HUDEP-2 (cell line): ENCODE results near the gene GTPBP4.
A peak's percentile ranks its signal among the peaks of the same experiment; 100 is the strongest.
"Not testable (repeated sequence)": the region's sequence is repeated elsewhere in the genome, so short reads cannot be mapped to it uniquely, and the experiment has no call there.

Experiments
- DNase-seq, 76 experiments: peaks; one replicate each; lab custom pipeline; 2025; ENCODE audit not compliant: unreplicated experiment in 76 of 76; lab: John Stamatoyannopoulos, UW

GTPBP4 gene

DNA sequence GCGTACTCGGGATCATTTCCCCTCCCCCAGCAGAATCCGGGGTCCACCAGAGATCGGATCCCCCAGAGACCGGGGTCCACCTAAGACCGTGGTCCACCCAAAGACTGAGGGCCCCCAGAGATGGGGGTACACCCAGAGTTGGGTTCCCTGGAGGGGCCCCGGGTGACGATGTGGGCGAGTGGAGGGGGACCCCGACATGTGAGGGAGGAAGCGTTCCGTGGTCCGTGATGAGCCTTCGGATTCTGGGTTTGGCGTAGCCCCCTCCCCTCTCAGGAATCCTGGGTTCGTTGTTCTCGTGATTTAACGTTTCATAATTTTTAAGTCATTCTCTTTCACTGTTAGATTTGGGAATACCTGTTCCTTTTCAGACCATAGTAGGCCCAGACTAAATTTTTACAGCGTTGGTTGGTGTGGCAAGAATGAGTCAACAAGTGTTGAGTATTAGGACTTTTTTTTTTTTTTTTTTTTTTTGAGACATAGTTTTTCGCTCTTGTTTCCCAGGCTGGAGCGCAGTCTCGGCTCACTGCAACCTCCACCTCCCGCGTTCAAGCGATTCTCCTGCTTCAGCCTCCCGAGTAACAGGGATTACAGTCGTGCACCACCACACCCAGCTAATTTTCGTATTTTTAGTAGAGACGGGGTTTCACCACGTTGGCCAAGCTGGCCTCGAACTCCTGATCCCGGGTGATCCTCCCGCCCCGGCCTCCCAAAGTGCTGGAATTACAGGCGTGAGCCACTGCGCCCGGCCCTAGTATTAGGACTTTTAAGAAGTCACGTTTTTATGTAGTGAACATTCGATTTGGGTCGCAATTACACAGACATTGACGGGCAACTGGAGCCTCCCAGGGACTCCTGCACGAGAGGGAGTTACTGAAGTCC is 672 bp downstream of the GTPBP4 start:
- DNase-seq = peak in 2 of 76 experiments; percentile 15 to 46

GRCh38 chr10:990808-991207 is 2.6 kb downstream of the GTPBP4 start:
- DNase-seq = no peak

GRCh38 chr10:992467-992866 is 4.2 kb downstream of the GTPBP4 start:
- no peak for DNase-seq

GRCh38 chr10:992871-993270 is 4.6 kb downstream of the GTPBP4 start:
- DNase-seq = no peak

DNA sequence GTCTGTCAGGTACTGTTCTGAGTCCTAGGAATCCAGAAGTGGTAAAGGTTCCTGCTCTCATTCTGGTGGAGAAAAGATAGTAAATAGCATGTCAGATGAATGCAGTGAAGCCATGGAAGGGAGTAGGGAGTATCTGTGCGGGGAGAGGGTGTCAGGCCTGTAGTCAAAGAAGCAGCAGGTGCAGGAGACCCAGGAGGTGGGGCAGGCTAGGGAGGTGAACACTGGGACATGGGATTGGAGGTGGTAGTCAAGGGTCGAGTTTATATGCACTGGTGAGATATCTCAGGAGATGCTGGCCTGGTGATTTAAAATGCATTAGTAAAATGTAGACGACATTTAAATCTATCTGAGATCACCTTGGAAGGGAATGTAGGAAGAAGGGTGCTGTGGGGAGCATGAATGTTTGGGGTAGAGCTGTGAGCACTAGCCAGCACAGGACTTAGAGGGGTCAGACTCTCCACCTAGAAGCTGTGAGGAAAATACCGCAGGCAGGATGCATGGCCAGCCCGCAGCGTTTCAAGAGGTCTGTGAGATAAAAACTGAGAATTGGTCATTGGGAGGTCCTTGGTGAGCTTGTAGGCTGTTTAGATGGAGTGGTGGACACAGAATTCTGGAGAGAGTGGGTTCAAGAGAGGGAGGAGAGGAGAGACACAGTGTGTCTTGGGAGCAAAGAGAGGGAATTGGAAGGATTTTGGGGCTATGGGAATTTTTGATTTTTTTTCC is 6.8 kb downstream of the GTPBP4 start:
- no peak for DNase-seq

DNA sequence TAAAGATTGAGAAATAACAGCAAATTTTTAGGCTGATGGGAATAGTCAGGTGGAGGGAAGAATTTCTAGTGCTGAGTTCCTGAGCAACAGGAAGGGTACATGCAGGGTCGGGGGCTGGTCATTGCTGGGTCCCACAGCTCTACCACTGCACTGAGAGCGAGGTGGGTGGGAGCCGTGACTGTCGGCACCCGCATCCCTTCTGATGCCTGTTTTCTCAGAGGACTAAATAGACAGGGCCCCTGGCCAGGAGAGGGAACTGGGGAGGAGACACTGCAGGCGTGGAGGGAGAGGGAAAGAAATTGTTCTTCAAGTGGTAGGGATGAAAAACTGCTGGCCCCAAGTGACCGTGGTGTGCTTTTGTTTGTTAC is 7.3 kb downstream of the GTPBP4 start:
- no peak for DNase-seq

DNA sequence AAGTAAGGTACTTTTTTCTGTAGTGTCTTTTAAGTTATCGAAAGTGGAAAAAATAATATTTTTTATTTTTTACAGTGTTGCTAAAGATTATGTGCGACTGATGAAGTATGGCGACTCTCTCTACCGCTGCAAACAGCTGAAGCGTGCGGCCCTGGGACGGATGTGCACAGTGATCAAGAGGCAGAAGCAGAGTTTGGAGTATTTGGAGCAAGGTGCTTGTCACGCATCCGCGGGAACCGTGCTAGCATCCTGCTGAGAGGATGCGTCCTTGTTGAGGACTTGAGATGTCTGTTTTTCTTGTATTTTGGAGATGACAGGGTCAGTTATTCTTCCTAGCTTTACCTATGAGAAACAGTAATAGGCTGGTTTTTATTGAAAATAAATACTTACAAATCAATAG is 7.8 kb downstream of the GTPBP4 start:
- DNase-seq = no peak

DNA sequence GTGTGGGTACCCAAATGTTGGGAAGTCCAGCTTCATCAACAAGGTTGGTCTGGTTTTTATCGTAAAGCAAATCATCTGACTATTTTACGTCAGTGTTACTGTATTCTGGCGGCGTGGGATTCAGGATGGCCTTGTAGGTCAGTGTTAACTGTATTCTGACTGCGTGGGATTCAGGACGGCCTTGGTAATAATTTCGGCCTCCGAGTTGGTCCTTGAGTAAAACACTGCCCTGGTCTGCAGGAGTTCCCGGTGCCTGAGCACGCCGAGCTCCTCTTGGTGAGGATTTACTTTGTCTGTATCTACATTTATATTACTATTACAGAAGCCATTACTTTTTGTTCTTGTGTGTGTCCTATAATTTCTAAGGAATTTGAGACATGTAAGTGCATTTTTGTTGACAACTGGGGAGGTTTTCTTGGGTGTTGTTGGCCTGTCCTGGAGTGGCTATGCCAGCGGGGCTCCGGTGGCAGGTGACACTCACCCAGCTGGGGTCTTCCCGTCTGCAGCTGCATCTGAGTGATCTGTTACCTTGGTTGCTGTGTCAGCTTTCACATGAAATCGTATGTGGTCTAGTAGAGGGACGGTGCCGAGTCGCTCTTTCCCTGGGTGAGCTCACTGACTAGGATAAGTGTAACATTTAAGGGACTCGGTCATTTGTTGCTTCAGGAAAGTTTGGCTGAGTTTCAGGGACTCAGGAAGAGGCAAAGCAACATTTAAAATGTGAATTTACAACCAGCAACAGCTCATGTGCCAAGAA is 9.2 kb downstream of the GTPBP4 start:
- DNase-seq = no peak

DNA sequence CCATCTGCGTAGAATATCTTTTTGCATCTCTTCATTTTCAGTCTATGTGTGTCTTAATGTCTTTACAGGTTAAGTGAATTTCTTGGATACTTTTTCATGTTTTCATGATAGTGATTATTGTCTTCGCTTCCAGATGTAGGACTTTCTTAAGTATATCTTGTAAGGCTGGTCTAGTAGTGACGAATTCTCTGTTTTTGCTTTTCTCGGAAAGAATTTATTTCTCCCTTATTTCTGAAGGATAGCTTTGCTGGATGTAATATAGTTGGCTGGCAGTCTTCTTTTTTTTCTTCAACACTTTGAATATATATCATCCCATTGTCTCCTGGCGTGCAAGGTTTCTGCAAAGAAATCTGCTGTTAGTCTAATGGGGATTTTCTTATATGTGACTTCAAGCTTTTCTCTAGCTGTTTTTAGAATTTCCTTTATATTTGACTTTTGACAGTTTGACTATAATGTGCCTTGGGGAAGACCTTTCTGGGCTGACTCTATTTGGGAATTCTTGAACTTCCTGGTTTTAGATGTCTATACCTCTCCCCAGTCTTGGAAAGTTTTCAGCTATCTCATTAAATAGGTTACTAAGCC is 14.3 kb downstream of the GTPBP4 start:
- no peak for DNase-seq

GRCh38 chr10:1003884-1004670 is 15.8 kb downstream of the GTPBP4 start:
- DNase-seq = no peak

DNA sequence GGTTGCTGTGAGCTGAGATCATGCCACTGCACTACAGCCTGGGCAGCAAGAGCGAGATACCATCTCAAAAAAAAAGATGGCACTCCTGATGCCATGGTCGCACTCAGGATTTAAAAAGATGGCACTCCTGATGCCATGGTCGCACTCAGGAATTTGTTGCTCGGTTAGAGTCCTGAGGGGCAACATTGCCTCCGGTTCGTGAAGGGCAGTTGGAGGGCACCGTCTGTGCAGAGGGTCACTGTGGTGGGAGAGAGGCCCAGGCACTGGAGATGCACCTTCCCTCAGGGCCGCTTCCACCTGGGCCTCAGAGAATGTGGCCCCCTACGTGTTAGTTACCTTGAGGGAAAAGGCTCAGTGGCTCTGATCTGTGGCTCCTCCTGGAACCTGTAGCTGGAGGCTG is 18.3 kb downstream of the GTPBP4 start:
- DNase-seq = no peak

DNA sequence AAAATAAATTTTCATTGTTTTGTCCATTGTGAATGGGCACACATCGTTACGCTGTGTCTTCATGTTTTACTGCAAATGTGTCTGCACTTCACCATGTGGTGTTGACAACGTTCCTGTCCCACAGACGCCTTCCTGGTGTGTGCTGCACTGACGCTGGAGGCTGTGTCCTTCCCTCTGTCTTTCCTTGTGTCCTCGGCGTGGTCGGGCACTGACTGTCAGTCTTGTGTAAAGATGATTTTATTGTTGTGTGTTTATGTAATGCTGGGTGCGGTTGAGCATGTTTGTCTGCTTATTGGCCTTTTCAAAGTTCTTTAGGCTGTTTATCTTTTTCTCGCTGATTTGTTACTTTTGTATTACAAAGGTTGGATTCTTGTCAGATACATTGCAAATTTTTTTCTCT is 19.3 kb downstream of the GTPBP4 start:
- DNase-seq = no peak

GRCh38 chr10:1009071-1009494 is 20.8 kb downstream of the GTPBP4 start:
- DNase-seq = peak in 71 of 76 experiments; percentile 2 to 77 (median 39)

DNA sequence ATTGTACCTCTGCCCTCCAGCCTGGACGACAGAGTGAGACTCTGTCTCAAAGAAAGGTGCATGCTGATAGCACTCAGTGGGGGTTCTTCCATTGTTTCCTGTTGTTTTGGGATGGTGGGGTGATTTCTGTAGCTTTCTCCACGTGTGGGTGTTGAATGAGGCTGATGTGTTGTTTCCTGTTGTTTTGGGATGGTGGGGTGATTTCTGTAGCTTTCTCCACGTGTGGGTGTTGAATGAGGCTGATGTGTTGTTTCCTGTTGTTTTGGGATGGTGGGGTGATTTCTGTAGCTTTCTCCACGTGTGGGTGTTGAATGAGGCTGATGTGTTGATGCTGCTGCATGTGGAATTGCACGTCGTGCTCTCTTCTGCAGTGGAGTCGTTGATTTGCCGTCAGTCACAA is 21.7 kb downstream of the GTPBP4 start:
- not testable (repeated sequence) for DNase-seq

DNA sequence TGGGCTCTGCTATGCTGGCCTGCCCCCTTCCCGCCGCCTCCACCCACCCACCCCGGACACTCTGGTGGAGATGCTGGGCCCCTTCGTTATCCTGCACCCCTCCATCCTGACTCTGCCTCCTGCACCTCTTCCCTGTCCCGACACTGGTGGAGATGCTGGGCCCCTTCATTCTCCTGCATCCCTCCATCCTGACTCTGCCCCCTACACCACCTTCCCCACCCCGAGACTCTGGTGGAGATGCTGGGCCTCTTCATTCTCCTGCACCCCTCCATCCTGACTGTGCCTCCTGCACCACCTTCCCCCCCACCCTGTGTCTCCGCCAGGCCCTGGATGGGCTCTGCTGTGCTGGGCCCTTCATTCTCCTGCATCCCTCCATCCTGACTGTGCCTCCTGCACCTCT is 22.5 kb downstream of the GTPBP4 start:
- DNase-seq = no peak

GRCh38 chr10:1011696-1012095 is 23.5 kb downstream of the GTPBP4 start:
- DNase-seq = no peak

GRCh38 chr10:1015688-1016087 is 27.5 kb downstream of the GTPBP4 start:
- no peak for DNase-seq

DNA sequence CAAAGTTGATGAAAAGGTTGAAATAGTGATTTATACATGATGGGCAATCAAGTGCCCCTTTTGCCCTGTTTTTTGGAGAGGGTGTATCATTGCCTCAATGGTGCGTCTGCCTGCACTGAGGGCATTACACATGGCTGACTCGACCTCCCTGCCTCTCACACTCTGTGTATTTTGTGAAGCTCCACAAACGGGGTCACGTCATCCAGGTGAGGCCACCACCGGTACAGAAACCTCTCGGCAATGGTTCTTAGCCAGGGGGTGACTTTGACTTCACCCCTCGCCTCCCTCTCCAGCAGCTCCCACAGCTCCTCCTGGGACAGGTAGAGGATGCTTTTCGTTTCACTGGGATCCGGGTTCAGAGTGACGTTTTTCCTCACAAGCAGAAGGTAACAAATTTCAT is 31.1 kb downstream of the GTPBP4 start:
- DNase-seq = no peak

DNA sequence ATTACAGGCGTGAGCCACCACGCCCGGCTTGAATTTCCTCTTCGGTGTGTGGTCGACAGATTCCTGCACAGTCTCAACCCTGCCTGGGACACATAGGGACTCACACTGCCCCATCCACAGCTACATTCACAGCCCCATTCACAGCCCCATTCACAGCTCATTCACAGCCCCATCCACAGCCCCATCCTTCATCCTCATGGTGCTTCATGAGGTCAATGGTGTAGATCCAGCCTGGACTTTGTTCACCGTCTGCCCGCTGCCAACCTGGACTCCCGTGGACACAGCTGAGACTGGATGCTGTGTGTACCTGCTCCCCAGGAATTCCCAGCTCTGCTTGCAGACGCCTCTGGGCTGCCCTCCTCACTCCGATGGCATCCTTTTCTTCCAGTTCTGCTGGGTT is 32.2 kb downstream of the GTPBP4 start:
- DNase-seq = no peak

DNA sequence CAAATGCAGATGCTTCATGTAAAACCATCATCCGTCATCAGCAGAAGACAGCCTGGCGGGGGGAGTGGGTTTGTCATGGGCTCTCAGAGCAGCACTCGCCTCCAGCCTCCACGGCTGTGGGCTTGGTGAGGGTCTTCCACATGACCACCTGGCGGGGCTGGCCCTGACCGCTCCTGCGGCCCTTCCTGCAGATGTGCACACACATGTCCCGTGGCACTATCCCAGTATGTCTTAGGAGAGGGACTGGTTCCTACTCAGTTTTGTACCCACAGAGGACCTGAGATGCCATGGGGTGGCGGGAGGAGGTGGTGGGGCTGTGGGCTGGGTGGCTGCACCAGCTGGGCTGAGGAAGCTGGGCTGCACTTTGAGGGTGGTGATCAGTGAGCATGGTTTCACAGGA is 32.7 kb downstream of the GTPBP4 start:
- DNase-seq = no peak
